ENCODE measurements around the gene GPD1. TPM values are rescaled to one million over a fixed set of nuclear protein-coding genes. Genes with fewer than 3 reads are reported as not detected.
A peak's percentile ranks its signal among the peaks of the same experiment; 100 is the strongest.

Gene GPD1
- polyA plus RNA-seq, 1 donor from 2014 or later: not detected

DNA sequence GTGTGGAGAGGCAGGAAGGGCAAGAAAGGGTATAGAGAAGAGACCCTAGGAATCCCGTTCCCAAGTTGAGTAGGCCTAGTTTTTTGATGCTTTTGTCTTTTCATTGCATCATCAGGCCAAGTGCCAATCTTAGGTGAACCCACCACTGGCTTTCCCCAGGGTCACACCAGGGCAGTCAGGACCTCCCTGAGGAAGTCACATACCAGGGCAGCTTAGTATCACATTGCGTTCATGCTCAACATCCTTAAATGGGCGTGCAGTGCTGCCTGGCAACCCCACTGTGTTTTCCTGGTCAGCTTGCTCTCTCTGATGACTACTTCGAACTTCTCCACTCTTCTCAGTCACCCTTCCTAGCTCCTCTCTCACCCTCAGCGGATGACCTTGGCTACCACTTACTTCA lies 37.4 kb upstream of the GPD1 start:
- Mint-ChIP-seq H3K27me3 (peaks cover 17% of the 10 kb centered on the region), H3K4me3 (no peak overlapping the region), H3K27ac (no peak overlapping the region), H3K36me3 (no peaks in the 10 kb centered on the region), H3K9me3 (no peaks in the 10 kb centered on the region), H3K4me1 (peaks cover 0 to 7% (median 7%) of the 10 kb centered on the region in 3 donors)

DNA sequence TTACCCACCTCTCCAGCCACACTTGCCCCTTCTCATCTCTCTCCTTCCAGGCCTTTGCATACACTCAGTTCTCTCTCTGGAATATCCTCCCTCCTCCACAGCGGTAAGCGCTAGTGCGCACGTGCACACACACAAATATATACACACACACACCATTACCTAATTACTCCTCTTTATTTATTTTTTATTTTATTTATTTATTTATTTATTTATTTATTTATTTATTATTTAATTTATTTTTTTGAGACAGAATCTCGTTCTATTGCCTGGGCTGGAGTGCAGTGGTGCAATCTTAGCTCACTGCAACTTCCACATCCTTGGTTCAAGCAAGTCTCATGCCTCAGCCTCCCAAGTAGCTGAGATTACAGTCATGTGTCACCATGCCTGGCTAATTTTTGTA lies 34.7 kb upstream of the GPD1 start:
- no peak overlapping the region for H3K4me3 Mint-ChIP-seq
- peaks cover 9% of the 10 kb centered on the region for H3K27me3 Mint-ChIP-seq
- H3K9me3 Mint-ChIP-seq: no peaks in the 10 kb centered on the region
- H3K27ac Mint-ChIP-seq: no peak overlapping the region
- H3K4me1 Mint-ChIP-seq: peaks cover 0 to 7% (median 7%) of the 10 kb centered on the region in 3 donors
- H3K36me3 Mint-ChIP-seq: no peaks in the 10 kb centered on the region

DNA sequence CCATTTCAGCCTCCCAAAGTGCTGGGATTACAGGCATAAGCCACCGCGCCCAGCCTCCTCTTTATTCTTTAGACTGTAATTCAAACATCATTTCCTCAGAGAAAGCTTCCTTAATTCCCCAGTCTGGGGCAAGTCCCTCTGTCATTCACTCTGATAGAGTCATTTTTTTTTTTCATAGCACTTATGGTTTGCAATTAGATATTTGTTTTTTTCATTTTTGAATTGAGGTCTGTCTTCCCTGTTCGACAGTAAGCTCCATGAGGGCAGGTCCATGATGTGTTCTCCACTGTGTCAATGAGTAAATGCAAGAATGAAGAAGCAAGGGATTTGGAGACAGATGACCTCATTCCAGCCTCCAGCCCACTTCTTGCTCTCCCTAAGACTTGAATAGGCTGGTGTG lies 34.3 kb upstream of the GPD1 start:
- H3K27ac Mint-ChIP-seq: no peak overlapping the region
- peaks cover 0 to 7% (median 7%) of the 10 kb centered on the region in 3 donors for H3K4me1 Mint-ChIP-seq
- H3K27me3 Mint-ChIP-seq: peaks cover 9% of the 10 kb centered on the region
- H3K36me3 Mint-ChIP-seq: no peaks in the 10 kb centered on the region
- no peak overlapping the region for H3K4me3 Mint-ChIP-seq
- no peaks in the 10 kb centered on the region for H3K9me3 Mint-ChIP-seq

DNA sequence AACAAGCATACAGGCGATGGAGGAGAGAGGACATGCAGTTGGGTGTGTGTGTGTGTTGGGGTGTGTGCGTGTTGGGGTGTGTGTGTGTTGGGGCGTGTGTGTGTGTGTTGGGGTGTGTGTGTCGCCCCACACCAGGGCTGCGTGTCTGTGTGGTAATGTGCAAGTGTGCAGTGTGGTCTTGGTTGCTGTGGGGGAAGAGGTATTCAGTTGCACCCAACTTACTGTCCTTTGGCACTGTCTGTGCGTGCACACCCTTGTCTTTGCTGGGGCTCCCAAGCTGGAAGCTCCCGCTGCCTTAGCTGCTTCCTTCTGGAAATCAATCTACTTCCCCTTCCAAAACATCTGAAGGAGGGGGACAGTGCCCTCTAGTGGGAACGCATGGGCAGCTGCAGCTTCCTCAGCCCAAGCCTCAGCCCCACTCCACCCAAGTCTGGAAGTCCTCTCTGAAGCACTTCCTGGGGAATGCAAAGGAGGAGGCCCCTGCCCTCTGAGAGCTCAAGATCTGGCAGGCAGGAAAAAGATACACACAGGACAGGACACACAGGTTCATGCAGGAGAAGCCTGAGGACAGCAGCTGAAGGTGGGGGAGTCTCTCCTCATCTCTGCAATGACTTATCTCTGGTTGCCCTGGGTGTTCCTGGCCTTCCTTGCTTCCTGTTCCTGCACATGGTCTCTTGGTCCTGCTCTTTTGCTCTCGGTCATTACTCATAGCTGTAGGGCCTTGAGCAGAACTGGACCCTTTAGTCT lies 33.3 kb upstream of the GPD1 start:
- no peaks in the 10 kb centered on the region for H3K9me3 Mint-ChIP-seq
- H3K27me3 Mint-ChIP-seq: peaks cover 9% of the 10 kb centered on the region
- H3K4me1 Mint-ChIP-seq: peaks cover 0 to 10% (median 7%) of the 10 kb centered on the region in 3 donors
- H3K36me3 Mint-ChIP-seq: no peaks in the 10 kb centered on the region
- no peak overlapping the region for H3K27ac Mint-ChIP-seq
- H3K4me3 Mint-ChIP-seq: no peak overlapping the region

DNA sequence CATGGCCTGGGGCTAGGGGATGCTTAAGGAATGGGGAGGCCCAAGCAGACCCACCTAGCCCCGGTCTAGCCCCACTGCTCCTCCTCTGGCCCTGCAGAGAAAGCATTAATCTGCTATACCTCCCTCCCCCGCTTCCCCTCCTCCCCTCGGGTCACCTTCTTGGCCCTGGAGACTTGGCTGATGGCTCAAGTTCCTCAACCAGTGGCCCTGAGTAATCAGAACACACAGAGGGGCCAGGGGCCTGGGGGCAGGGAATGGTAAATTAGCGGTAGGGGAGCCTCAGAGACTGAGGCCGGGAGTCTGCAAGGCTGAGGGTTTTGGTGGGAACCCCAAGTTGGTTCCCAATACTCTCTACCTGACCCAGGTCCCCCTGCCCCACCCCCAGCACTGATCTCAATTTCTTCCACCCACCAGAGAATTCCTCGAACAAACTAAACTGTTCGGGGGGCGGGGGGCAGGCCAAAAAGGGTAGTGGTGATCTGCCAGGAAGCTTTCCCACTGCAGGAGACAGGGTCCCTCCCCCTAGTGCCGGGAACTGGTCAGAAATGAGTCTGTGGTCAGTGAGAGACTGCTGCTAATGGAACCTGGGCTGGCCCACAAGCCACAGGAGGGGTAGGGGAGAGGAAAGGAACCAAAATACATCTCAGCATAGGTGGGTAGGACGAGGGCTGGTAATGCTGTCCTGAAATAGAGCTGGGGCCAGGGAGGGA lies 31.5 kb upstream of the GPD1 start:
- Mint-ChIP-seq H3K27ac (no peak overlapping the region), H3K4me1 (peaks cover 0 to 10% (median 7%) of the 10 kb centered on the region in 3 donors), H3K27me3 (peaks cover 9% of the 10 kb centered on the region), H3K9me3 (no peaks in the 10 kb centered on the region), H3K4me3 (no peak overlapping the region), H3K36me3 (no peaks in the 10 kb centered on the region)

DNA sequence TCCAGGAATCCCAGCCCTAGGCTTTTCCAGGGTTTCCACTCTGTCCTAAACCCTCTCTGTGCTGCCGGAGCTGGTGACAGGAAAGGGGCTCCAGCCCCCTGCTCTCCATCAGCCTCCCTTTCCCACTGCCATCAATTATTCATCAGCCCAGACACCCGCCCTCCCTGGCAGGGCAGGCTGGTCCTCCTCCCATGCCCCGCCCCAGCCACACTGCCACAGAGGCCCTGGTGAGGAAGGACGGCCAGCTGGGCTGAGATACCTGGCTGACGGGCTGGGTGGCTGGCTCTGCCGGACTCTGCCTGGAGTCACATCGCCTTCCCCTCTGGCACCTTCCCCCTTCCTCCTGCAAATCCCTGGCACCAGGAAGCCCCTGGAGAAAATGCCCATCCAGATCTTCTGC lies 30.6 kb upstream of the GPD1 start:
- Mint-ChIP-seq H3K4me1 (peaks cover 0 to 10% (median 7%) of the 10 kb centered on the region in 3 donors), H3K9me3 (no peaks in the 10 kb centered on the region), H3K27me3 (peaks cover 9% of the 10 kb centered on the region), H3K4me3 (no peak overlapping the region), H3K36me3 (no peaks in the 10 kb centered on the region), H3K27ac (no peak overlapping the region)

DNA sequence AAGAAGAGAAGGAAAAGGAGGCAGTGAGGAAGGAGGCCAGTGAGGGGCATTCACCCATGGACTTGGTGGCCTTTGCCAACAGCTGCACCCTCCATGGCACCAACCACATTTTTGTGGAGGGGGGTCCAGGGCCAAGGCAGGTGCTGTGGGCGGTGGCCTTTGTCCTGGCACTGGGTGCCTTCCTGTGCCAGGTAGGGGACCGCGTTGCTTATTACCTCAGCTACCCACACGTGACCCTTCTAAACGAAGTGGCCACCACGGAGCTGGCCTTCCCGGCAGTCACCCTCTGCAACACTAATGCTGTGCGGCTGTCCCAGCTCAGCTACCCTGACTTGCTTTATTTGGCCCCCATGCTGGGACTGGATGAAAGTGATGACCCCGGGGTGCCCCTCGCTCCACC lies 30.1 kb upstream of the GPD1 start:
- no peak overlapping the region for H3K4me3 Mint-ChIP-seq
- no peaks in the 10 kb centered on the region for H3K9me3 Mint-ChIP-seq
- peaks cover 0 to 10% (median 7%) of the 10 kb centered on the region in 3 donors for H3K4me1 Mint-ChIP-seq
- H3K36me3 Mint-ChIP-seq: no peaks in the 10 kb centered on the region
- no peak overlapping the region for H3K27ac Mint-ChIP-seq
- H3K27me3 Mint-ChIP-seq: peaks cover 9% of the 10 kb centered on the region

DNA sequence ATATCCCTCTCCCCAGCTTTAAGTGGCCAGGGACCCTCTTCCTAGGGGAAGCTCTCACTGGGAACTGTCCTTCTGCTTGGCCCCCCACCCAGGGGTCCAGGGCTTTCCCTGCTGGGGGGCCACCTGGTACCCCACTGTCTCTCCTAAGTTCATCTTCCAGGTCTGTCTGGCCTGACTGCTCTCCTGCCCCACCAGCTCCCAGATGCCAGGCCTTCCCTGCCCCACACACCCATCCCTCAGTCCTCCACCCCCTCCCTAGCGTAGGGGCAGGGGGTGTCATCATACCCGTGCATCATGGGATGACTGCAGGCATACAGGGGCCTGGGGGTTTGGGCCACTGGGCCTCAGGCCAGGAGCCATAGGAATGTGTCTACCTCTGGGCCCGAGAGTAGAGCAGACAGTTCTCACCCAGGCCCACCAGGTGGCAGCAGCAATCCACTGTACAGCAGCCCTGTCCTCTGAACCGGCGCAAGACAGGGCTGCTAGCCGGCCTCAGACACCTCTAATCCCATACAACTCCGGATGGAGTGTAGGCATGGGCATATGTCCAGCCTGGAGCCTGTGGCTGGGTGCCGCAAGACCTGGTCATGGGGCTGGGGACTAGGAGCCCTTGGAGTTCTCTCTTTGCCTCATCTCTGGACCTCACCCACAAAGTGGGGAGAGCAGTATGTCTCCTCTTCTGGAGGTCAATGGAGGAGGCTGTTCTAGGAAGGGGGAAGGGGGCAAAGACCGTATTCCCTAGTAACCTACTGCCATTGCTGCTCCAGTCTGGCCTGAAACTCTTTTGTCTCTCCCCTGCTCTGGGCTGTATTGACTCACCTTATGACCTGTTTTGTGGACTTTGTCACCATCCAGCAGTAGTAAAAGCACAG lies 28.6 kb upstream of the GPD1 start:
- H3K27ac Mint-ChIP-seq: no peak overlapping the region

DNA sequence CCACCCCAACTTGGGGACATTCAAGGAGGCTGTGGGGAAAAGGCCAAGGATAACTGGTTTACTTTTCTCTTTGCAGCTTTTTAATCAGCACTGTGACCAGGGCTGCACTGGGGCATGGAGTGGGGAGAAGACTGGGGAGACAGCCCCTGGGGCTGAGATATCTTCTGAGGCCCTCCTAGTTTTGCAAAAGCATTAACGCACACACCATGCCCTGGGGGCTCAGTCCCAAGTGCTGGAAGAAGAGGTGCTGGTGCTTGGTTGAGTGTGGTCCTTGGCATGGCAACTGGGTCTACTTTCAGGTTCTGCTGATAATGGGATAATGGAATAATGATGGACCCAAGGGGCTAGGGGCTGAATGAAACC lies 28.0 kb upstream of the GPD1 start:
- Mint-ChIP-seq H3K9me3 (no peaks in the 10 kb centered on the region), H3K27ac (no peak overlapping the region), H3K27me3 (peaks cover 5% of the 10 kb centered on the region), H3K4me1 (peaks cover 0 to 3% (median 0%) of the 10 kb centered on the region in 3 donors), H3K4me3 (no peak overlapping the region), H3K36me3 (no peaks in the 10 kb centered on the region)

More for the DNA sequence above, 28.6 kb upstream of the GPD1 start:
- Mint-ChIP-seq H3K4me1 (peaks cover 0 to 9% (median 5%) of the 10 kb centered on the region in 3 donors), H3K27me3 (peaks cover 8% of the 10 kb centered on the region), H3K4me3 (no peak overlapping the region), H3K9me3 (no peaks in the 10 kb centered on the region), H3K36me3 (no peaks in the 10 kb centered on the region)

DNA sequence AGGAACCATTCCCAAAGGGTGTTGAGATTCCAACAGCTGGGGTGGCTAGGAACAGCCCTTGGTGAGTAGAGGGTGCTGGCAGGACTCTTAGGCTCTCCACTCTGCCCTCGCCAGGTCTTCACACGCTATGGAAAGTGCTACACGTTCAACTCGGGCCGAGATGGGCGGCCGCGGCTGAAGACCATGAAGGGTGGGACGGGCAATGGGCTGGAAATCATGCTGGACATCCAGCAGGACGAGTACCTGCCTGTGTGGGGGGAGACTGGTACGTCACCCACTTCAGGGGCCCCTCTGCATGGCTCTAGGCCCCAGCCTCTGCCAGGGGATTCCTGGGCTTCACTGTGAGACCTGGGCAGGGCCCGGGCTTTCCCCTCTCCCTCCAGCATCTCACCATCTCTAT lies 26.7 kb upstream of the GPD1 start:
- peaks cover 2% of the 10 kb centered on the region for H3K27me3 Mint-ChIP-seq

DNA sequence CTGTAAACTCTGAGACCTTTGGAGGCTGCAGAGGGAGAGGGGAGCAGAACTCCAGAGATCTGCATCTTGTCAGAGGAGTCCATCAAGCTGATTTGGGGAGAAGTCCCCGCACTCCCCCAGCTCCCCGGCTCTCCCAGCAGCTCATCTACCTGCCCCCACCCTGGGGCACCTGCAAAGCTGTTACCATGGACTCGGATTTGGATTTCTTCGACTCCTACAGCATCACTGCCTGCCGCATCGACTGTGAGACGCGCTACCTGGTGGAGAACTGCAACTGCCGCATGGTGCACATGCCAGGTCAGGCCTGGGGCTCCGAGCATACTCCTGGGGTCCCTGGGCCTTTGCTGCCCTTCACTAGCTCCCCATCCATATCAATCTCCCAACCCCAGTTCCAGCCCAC lies 25.5 kb upstream of the GPD1 start:
- no peaks in the 10 kb centered on the region for H3K36me3 Mint-ChIP-seq
- H3K9me3 Mint-ChIP-seq: no peaks in the 10 kb centered on the region
- no peak overlapping the region for H3K27ac Mint-ChIP-seq
- peaks cover 2% of the 10 kb centered on the region for H3K27me3 Mint-ChIP-seq
- H3K4me1 Mint-ChIP-seq: peaks cover 0 to 3% (median 0%) of the 10 kb centered on the region in 3 donors
- no peak overlapping the region for H3K4me3 Mint-ChIP-seq

More for the DNA sequence above, 26.7 kb upstream of the GPD1 start:
- no peak overlapping the region for H3K27ac Mint-ChIP-seq
- no peak overlapping the region for H3K4me3 Mint-ChIP-seq
- no peaks in the 10 kb centered on the region for H3K9me3 Mint-ChIP-seq
- H3K36me3 Mint-ChIP-seq: no peaks in the 10 kb centered on the region
- peaks cover 0 to 3% (median 0%) of the 10 kb centered on the region in 3 donors for H3K4me1 Mint-ChIP-seq

DNA sequence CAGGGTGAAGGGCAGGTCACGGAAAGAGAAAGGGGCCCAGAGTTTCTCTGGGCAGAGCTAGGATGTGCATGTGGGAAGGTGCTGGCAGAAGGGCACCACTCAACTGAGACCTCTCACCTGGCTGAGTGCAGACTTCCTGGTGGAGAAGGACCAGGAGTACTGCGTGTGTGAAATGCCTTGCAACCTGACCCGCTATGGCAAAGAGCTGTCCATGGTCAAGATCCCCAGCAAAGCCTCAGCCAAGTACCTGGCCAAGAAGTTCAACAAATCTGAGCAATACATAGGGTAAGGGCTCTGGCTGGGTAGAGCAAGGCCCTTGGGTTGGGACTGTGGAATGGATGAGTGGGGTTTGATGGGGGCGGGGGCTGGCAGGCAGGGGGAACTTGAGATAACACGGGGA lies 24.0 kb upstream of the GPD1 start:
- Mint-ChIP-seq H3K9me3 (no peaks in the 10 kb centered on the region), H3K4me1 (peaks cover 3 to 6% (median 5%) of the 10 kb centered on the region in 3 donors), H3K36me3 (no peaks in the 10 kb centered on the region), H3K4me3 (peak overlapping the region in 1 of 4 donors; percentile 64), H3K27me3 (peaks cover 1% of the 10 kb centered on the region), H3K27ac (no peak overlapping the region)

DNA sequence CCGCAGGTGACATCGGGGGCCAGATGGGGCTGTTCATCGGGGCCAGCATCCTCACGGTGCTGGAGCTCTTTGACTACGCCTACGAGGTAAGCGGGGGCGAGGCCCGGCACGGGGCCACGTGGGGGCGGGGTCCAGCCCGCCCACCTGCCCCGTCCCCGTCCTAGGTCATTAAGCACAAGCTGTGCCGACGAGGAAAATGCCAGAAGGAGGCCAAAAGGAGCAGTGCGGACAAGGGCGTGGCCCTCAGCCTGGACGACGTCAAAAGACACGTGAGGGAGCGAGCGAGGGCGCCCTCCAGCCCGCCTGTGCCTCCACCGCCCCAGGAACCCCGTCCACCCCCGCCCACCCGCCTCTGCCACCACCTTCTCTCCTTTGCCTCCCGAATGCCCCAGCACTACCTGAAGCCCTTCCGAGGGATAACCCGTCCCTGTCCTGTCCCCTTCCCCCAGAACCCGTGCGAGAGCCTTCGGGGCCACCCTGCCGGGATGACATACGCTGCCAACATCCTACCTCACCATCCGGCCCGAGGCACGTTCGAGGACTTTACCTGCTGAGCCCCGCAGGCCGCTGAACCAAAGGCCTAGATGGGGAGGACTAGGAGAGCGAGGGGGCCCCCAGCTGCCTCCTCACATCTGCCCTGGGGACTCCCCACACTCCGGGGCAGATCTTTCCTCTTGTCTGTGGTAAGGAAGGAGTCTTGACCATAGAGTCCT lies 22.6 kb upstream of the GPD1 start:
- Mint-ChIP-seq H3K4me1 (peaks cover 11 to 12% (median 12%) of the 10 kb centered on the region in 3 donors), H3K36me3 (no peaks in the 10 kb centered on the region), H3K27ac (peak overlapping the region in 1 of 3 donors; percentile 13), H3K27me3 (peaks cover 1% of the 10 kb centered on the region), H3K4me3 (no peak overlapping the region), H3K9me3 (no peaks in the 10 kb centered on the region)

DNA sequence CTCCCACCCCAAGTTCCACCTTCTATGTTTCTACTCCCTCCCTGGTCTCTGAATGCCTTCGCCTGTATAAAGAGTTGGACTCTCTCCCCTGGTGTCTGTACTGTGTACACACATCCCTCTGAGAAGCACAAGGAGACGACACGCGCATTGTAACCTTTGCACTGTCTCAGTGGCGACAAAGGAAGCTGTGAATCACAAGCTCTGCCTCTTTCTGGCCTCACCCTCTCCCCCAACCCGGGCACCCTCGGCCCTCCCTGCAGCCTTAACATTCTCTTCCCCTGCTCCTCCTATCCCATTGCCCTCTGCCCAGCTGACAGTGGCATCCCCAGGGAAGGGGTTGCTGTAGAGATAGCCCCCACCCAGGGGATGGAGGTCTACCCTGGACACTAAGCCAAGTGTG lies 21.2 kb upstream of the GPD1 start:
- H3K4me1 Mint-ChIP-seq: peaks cover 11 to 15% (median 12%) of the 10 kb centered on the region in 3 donors
- H3K9me3 Mint-ChIP-seq: no peaks in the 10 kb centered on the region
- peak overlapping the region in 3 of 4 donors; percentile 2 to 81 (median 73) for H3K4me3 Mint-ChIP-seq
- no peak overlapping the region for H3K27ac Mint-ChIP-seq
- no peaks in the 10 kb centered on the region for H3K36me3 Mint-ChIP-seq
- peaks cover 1% of the 10 kb centered on the region for H3K27me3 Mint-ChIP-seq
